Measurements from ENCODE around the gene TMEM150A.

DNA sequence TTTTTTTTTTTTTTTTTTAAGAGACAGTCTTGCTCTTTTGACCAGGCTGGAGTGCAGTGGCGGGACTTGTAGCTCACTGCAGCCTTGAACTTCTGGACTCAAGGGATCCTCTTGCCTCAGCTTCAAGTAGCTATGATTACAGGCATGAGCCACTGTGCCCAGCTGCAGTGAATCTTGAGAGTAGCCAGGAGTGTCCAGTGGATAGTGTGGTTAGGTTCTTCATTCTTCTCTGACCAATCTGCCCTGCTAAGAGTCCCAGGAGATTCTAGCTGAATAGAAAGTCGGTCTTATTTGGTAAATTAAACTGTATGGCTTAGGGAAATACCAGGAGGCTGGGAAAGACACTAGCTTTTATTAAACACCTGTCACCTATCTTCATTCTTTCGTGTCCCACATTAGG is 28.8 kb upstream of the TMEM150A start:
- no peak for TF ChIP-seq CTCF (IDR thresholded peaks at IDR 0.05)
- no peak for TF ChIP-seq POLR2A (IDR thresholded peaks at IDR 0.05)
- TF ChIP-seq POLR2AphosphoS5 (IDR thresholded peaks at IDR 0.05) = no peak
- no peak for TF ChIP-seq EP300 (IDR thresholded peaks at IDR 0.05)

Data from sigmoid colon (tissue), 4 donors.